ENCODE data around the gene PPARG. TPM values are rescaled to one million over a fixed set of nuclear protein-coding genes. Genes with fewer than 3 reads are reported as not detected.
"Not testable (repeated sequence)": the region's sequence is repeated elsewhere in the genome, so short reads cannot be mapped to it uniquely, and the experiment has no call there.

Gene PPARG
- total RNA-seq, 4 donors from 2014 or later = 20.0 to 64.2 (median 29.6) TPM

- TF ChIP-seq POLR2A (IDR thresholded peaks at IDR 0.05) (no peak), EP300 (IDR thresholded peaks at IDR 0.05) (no peak), CTCF (IDR thresholded peaks at IDR 0.05) (no peak)
- 90 to 96% methylated on average over 5 to 7 of the region's 7 CpGs for WGBS, 2 donors
- peaks cover 0 to 5% (median 0%) of the 10 kb centered on the region in 4 donors for H3K9me3 ChIP-seq
- no peaks in the 10 kb centered on the region for H3K36me3 ChIP-seq
- H3K4me1 ChIP-seq = no peaks in the 10 kb centered on the region
- H3K27ac ChIP-seq = no peak overlapping the region
- no peak for DNase-seq (ENCODE audit: low spot score in 2 of 2)
- H3K27me3 ChIP-seq = no peaks in the 10 kb centered on the region
- H3K4me3 ChIP-seq = no peak overlapping the region
These were observed 166.9 kb downstream of the PPARG start for GRCh38 chr3:12455740-12456139.

GRCh38 chr3:12456441-12456840, 167.6 kb downstream of the PPARG start:
- Histone ChIP-seq H3K27me3 (no peaks in the 10 kb centered on the region), H3K4me1 (no peaks in the 10 kb centered on the region), H3K4me3 (no peak overlapping the region), H3K36me3 (no peaks in the 10 kb centered on the region), H3K27ac (no peak overlapping the region), H3K9me3 (peaks cover 0 to 4% (median 0%) of the 10 kb centered on the region in 4 donors)
- WGBS, 2 donors = 71 to 81% methylated on average over 3 of the region's 3 CpGs
- no peak for DNase-seq (ENCODE audit: low spot score in 2 of 2)
- TF ChIP-seq CTCF (IDR thresholded peaks at IDR 0.05) = no peak
- TF ChIP-seq POLR2A (IDR thresholded peaks at IDR 0.05) = no peak
- TF ChIP-seq EP300 (IDR thresholded peaks at IDR 0.05) = no peak

GRCh38 chr3:12457380-12457779, 168.5 kb downstream of the PPARG start:
- DNase-seq (ENCODE audit: low spot score in 2 of 2); H3K27ac ChIP-seq; H3K36me3 ChIP-seq; H3K4me1 ChIP-seq; H3K4me3 ChIP-seq; H3K9me3 ChIP-seq; H3K27me3 ChIP-seq: not testable (repeated sequence)
- 70 to 93% methylated on average over 4 of the region's 4 CpGs for WGBS, 2 donors

GRCh38 chr3:12458901-12459300, 170.0 kb downstream of the PPARG start:
- Histone ChIP-seq H3K36me3 (no peaks in the 10 kb centered on the region), H3K4me1 (peaks cover 0 to 6% (median 0%) of the 10 kb centered on the region in 4 donors), H3K4me3 (no peak overlapping the region), H3K27ac (no peak overlapping the region), H3K27me3 (no peaks in the 10 kb centered on the region), H3K9me3 (no peaks in the 10 kb centered on the region)
- no peak for DNase-seq (ENCODE audit: low spot score in 2 of 2)
- TF ChIP-seq CTCF (IDR thresholded peaks at IDR 0.05) (no peak), EP300 (IDR thresholded peaks at IDR 0.05) (no peak), POLR2A (IDR thresholded peaks at IDR 0.05) (no peak)
- WGBS, 2 donors = 61 to 69% methylated on average over 8 of the region's 8 CpGs

GRCh38 chr3:12460127-12460526, 171.3 kb downstream of the PPARG start:
- no peak for TF ChIP-seq POLR2A (IDR thresholded peaks at IDR 0.05)
- no peak for TF ChIP-seq CTCF (IDR thresholded peaks at IDR 0.05)
- no peak for TF ChIP-seq EP300 (IDR thresholded peaks at IDR 0.05)
- Histone ChIP-seq H3K27me3 (no peaks in the 10 kb centered on the region), H3K27ac (no peak overlapping the region), H3K4me1 (peaks cover 0 to 6% (median 0%) of the 10 kb centered on the region in 4 donors), H3K9me3 (no peaks in the 10 kb centered on the region), H3K36me3 (no peaks in the 10 kb centered on the region), H3K4me3 (no peak overlapping the region)
- no peak for DNase-seq (ENCODE audit: low spot score in 2 of 2)
- 79 to 80% methylated on average over 3 of the region's 3 CpGs for WGBS, 2 donors

GRCh38 chr3:12461097-12461649, 172.3 kb downstream of the PPARG start:
- H3K36me3 ChIP-seq = no peaks in the 10 kb centered on the region
- H3K27ac ChIP-seq = no peak overlapping the region
- 87 to 88% methylated on average over 7 of the region's 7 CpGs for WGBS, 2 donors
- TF ChIP-seq POLR2A (IDR thresholded peaks at IDR 0.05) (no peak), EP300 (IDR thresholded peaks at IDR 0.05) (no peak), CTCF (IDR thresholded peaks at IDR 0.05) (no peak)
- H3K4me1 ChIP-seq = peaks cover 0 to 6% (median 0%) of the 10 kb centered on the region in 4 donors
- no peaks in the 10 kb centered on the region for H3K27me3 ChIP-seq
- no peak overlapping the region for H3K4me3 ChIP-seq
- no peak for DNase-seq (ENCODE audit: low spot score in 2 of 2)
- H3K9me3 ChIP-seq = no peaks in the 10 kb centered on the region
